Measurements from ENCODE around the gene TMX2.
A peak's percentile ranks its signal among the peaks of the same experiment; 100 is the strongest.

- TF ChIP-seq EP300 (IDR thresholded peaks at IDR 0.05; ENCODE audit: low read depth), result no peak
- peak in 4 of 5 experiments; percentile 28 to 63 (median 48) for TF ChIP-seq CTCF (IDR thresholded peaks at IDR 0.05)
- TF ChIP-seq POLR2A (IDR thresholded peaks at IDR 0.05), result peak; percentile 87
- TF ChIP-seq POLR2AphosphoS5 (IDR thresholded peaks at IDR 0.05), result peak; percentile 31 to 90 (median 89)
These were observed 44.5 kb upstream of the TMX2 start, which contains the start of gene ZDHHC5 for GRCh38 chr11:57667736-57668433.
